ENCODE measurements around the gene S100A14. TPM values are rescaled to one million over a fixed set of nuclear protein-coding genes. Genes with fewer than 3 reads are reported as not detected.

Gene S100A14
- total RNA-seq, 1 experiment from 2014 or later = 0.63 TPM

DNA sequence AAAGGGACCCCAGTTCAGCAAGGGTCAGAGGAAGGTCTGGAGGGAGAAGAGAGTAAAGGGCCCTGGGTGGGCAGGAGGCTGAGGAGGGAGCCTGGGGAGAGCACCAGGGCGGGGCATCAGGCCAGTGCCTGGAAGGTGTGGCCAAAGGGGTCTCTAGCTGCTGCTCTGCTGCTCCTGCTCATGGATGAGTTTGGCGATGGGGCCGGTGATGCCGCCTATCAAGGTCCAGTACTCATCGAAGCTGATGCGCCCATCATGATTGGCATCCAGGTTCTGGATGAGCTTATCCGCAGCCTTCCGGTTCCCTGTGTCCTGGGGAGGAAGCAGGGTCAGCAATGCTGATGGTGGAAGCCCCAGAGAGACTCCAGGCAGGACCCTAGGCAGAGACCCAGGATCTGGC, 8.7 kb downstream of the S100A14 start:
- H3K23ac ChIP-seq (ENCODE audit: insufficient read length, low read depth, low read length) = no peak overlapping the region
- no peak overlapping the region for H4K8ac ChIP-seq (replicated peaks; ENCODE audit: insufficient read length, low read depth, low read length)
- no peak overlapping the region for H3T11ph ChIP-seq (ENCODE audit: low read length)
- Mint-ChIP-seq H3K4me1 (peaks cover 27 to 39% of the 10 kb centered on the region in 2 experiments), H3K27me3 (ENCODE audit: low read depth) (peaks cover 2% of the 10 kb centered on the region), H3K9me3 (no peaks in the 10 kb centered on the region), H3K36me3 (ENCODE audit: insufficient read depth in 1 of 3, low read depth in 3 of 3) (peaks cover 0 to 6% (median 4%) of the 10 kb centered on the region in 3 experiments; a peak in 3 of 7 replicates), H3K4me3 (no peak overlapping the region), H3K27ac (peak overlapping the region in 1 of 3 experiments; percentile 62; a peak in 1 of 7 replicates)
- no peak overlapping the region for H2AFZ ChIP-seq (ENCODE audit: low read length)
- H4K91ac ChIP-seq (ENCODE audit: insufficient read length, low read depth, low read length) = no peak overlapping the region
- DNase-seq = no peak
- H2BK12ac ChIP-seq (ENCODE audit: insufficient read length, low read depth, low read length) = no peak overlapping the region
- no peak overlapping the region for H2BK120ac ChIP-seq (ENCODE audit: low read depth, low read length, poor library complexity, severe bottlenecking)
- H3K56ac ChIP-seq (ENCODE audit: insufficient read length, low read depth, low read length) = no peak overlapping the region
- TF ChIP-seq, protein P1, sequence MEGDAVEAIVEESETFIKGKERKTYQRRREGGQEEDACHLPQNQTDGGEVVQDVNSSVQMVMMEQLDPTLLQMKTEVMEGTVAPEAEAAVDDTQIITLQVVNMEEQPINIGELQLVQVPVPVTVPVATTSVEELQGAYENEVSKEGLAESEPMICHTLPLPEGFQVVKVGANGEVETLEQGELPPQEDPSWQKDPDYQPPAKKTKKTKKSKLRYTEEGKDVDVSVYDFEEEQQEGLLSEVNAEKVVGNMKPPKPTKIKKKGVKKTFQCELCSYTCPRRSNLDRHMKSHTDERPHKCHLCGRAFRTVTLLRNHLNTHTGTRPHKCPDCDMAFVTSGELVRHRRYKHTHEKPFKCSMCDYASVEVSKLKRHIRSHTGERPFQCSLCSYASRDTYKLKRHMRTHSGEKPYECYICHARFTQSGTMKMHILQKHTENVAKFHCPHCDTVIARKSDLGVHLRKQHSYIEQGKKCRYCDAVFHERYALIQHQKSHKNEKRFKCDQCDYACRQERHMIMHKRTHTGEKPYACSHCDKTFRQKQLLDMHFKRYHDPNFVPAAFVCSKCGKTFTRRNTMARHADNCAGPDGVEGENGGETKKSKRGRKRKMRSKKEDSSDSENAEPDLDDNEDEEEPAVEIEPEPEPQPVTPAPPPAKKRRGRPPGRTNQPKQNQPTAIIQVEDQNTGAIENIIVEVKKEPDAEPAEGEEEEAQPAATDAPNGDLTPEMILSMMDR (conservative IDR thresholded peaks at IDR 0.05) = no peak
- H3K23me2 ChIP-seq (ENCODE audit: insufficient read length, low read depth, low read length, poor library complexity, severe bottlenecking) = peaks cover 3% of the 10 kb centered on the region
- no peak overlapping the region for H3K4me2 ChIP-seq (ENCODE audit: insufficient read depth, insufficient read length, low read length)
- H3K4me1 ChIP-seq (ENCODE audit: insufficient read depth, low read length) = peaks cover 8% of the 10 kb centered on the region; the same call in 1 of the 2 replicates
- no peak overlapping the region for H3K27ac ChIP-seq (ENCODE audit: insufficient read length, low read depth, low read length)
- H3K79me1 ChIP-seq (ENCODE audit: insufficient read depth, low read depth, low read length, poor library complexity, severe bottlenecking) = no peaks in the 10 kb centered on the region
- WGBS (ENCODE audit: extremely low coverage, insufficient read length, low lambda C conversion rate) = no CpG with 5 or more reads among the region's 8 CpGs
- no peak overlapping the region for H3K9ac ChIP-seq (ENCODE audit: extremely low read depth, insufficient read length, low read length)
- no peak overlapping the region for H3K18ac ChIP-seq (ENCODE audit: insufficient read length, low read depth, low read length)
- H3K4ac ChIP-seq (ENCODE audit: low read depth, low read length) = no peak overlapping the region
- no peak overlapping the region for H2AK5ac ChIP-seq (ENCODE audit: insufficient read length, low read length)
- H2BK5ac ChIP-seq (ENCODE audit: insufficient read length, low read length) = no peak overlapping the region
- H3K27me3 ChIP-seq (ENCODE audit: insufficient read depth, low read length) = no peaks in the 10 kb centered on the region
- H3K14ac ChIP-seq (ENCODE audit: insufficient read depth, low read length) = no peak overlapping the region
- no peaks in the 10 kb centered on the region for H3K79me2 ChIP-seq (ENCODE audit: insufficient read depth, low read length)
- H2BK20ac ChIP-seq (ENCODE audit: low read depth, low read length, poor library complexity, severe bottlenecking) = no peak overlapping the region
- no peak overlapping the region for H4K5ac ChIP-seq (ENCODE audit: insufficient read length, low read depth, low read length)
- no peak overlapping the region for H2BK15ac ChIP-seq (ENCODE audit: low read depth, low read length)
- H4K20me1 ChIP-seq (ENCODE audit: control insufficient read depth, insufficient read depth, insufficient read length) = no peaks in the 10 kb centered on the region
- H3K9me3 ChIP-seq (ENCODE audit: control insufficient read depth, low read depth, low read length) = no peaks in the 10 kb centered on the region
